NCI-H774 (cell line): ENCODE results near the gene RASA1.

ENCODE experiments used
- DNase-seq: peaks from one replicate; lab custom pipeline; 2025; lab: John Stamatoyannopoulos, UW

RASA1 gene

GRCh38 chr5:87361031-87361445 is 93.4 kb downstream of the RASA1 start:
- no peak for DNase-seq

GRCh38 chr5:87361536-87362213 is 94.0 kb downstream of the RASA1 start:
- no peak for DNase-seq

GRCh38 chr5:87367243-87367642 is 99.6 kb downstream of the RASA1 start:
- DNase-seq = no peak

- no peak for DNase-seq
Measured at GRCh38 chr5:87368601-87369000, 100.9 kb downstream of the RASA1 start.

- DNase-seq = no peak
Measured at GRCh38 chr5:87369431-87369830, 101.7 kb downstream of the RASA1 start.

- DNase-seq = no peak
Measured at GRCh38 chr5:87372705-87373104, 105.0 kb downstream of the RASA1 start.

- no peak for DNase-seq
Measured at GRCh38 chr5:87382224-87382623, 114.5 kb downstream of the RASA1 start.

- no peak for DNase-seq
Measured at GRCh38 chr5:87383216-87383615, 115.5 kb downstream of the RASA1 start.

GRCh38 chr5:87385802-87386201 is 118.1 kb downstream of the RASA1 start:
- DNase-seq = no peak

GRCh38 chr5:87388129-87388528 is 120.4 kb downstream of the RASA1 start:
- DNase-seq = no peak

- DNase-seq = no peak
Measured at GRCh38 chr5:87389296-87390034, 121.8 kb downstream of the RASA1 start.

GRCh38 chr5:87390075-87390474 is 122.4 kb downstream of the RASA1 start:
- DNase-seq = no peak

GRCh38 chr5:87390576-87391199 is 123.0 kb downstream of the RASA1 start:
- DNase-seq = no peak

GRCh38 chr5:87392170-87392569 is 124.5 kb downstream of the RASA1 start:
- DNase-seq = no peak

- no peak for DNase-seq
Measured at GRCh38 chr5:87392801-87393200, 125.1 kb downstream of the RASA1 start.

- DNase-seq = no peak
Measured at GRCh38 chr5:87393331-87393730, 125.6 kb downstream of the RASA1 start.

GRCh38 chr5:87394411-87395165 is 126.9 kb downstream of the RASA1 start:
- no peak for DNase-seq

GRCh38 chr5:87398981-87399614 is 131.4 kb downstream of the RASA1 start:
- no peak for DNase-seq

GRCh38 chr5:87399720-87400119 is 132.0 kb downstream of the RASA1 start:
- no peak for DNase-seq

- DNase-seq = no peak
Measured at GRCh38 chr5:87400305-87400899, 132.7 kb downstream of the RASA1 start.

GRCh38 chr5:87401626-87402025 is 133.9 kb downstream of the RASA1 start:
- DNase-seq = no peak

- DNase-seq = no peak
Measured at GRCh38 chr5:87403409-87403808, 135.7 kb downstream of the RASA1 start.
